NCI-H2081 treated with DMSO at 0.1 percent for 48 hours (cell line): ENCODE results near the gene COX17.

Source experiments
- DNase-seq: peaks from one replicate; lab custom pipeline; 2025; lab: John Stamatoyannopoulos, UW

The COX17 gene

DNA sequence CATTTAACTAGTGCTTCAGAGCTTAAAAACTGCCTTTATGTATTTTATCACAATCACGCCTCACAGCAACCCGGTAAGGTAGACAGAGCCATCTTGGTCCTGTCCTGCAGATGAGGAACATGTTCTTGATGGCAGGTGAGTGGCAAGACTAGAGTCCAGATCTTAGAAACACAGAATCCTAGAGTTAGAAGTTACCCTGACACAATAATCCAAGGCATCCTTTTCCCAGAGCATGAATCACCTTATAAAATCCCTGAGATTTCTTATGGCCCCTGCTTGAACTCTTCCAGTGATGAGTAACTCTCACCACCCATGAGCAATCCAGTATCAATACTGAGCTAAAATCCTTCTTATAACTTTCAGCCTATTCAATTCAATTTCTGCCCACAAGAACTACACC lies 33.7 kb downstream of the COX17 start:
- no peak for DNase-seq

DNA sequence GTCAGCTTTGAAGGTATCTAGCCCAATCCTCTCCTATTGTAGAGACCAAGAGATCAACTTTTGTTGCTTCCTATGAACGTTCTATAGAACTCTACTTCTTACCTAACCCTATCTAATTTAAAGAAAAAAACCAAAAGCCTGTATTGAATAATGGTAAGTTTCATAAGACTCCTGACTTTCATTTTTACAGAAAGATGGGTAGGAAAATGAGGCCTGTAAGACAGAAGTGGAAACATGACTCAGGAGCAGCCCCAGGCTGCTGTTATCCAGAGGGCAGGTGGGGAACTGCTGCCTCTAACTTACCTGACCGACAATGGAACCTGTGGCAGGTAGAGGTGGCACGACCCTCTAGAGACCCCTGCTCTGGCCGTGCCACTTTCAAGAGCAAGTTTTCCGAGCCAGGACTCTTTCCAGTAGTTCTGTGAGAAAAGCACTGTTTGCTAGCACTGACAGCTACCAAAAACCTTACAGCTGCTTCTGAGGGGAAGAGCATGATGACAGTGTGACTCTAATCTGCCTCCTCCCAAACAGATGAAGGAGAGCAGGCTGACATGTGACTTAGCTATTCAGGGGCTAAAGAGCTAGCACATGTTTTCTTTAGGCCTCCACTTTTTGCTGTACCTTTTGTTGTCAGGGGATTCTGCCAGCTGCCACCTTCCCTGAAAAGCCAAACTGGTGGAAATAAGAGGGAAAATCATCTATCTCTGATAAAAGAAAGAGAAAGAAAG lies 34.3 kb downstream of the COX17 start:
- DNase-seq, result no peak

- DNase-seq, result no peak
Observed at GRCh38 chr3:119641416-119641815, 35.8 kb downstream of the COX17 start.

DNA sequence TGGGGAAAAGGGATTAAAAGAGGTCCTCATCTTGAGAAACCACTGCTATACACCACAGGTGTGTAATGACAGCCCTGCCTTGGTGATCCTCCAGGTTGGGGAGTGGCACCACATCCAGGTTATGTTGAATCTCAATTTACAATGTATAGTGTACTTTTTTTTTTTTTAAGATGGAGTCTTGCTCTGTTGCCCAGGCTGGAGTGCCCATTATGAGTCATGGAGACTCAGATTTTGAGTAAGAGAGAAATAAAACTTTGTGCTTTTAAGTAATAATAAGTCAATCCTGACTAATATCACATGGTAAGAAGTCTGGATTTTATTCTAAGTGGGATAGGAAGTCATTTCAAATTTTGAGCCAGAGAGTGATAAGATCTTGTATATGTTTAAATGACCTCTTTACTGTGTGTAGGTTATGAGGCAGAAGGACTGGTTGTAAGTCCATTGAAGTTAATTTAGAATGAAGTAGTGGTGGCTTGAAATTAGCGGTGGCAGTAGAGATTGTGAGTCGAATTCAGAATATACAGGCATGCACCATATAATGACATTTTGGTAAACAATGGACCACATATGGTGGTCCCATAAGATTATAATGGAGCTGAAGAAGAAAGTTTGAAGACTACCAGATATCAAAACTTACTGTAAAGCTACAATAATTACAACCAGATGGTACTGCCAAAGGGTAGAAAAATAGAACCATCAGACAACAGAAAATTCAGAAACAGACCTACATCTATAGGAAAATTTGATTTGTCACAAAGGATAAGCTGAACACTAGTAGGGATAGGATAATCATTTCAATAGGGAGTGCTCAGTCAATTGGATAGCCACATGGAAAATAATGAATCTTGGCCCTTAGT lies 37.5 kb downstream of the COX17 start:
- DNase-seq, result no peak

DNA sequence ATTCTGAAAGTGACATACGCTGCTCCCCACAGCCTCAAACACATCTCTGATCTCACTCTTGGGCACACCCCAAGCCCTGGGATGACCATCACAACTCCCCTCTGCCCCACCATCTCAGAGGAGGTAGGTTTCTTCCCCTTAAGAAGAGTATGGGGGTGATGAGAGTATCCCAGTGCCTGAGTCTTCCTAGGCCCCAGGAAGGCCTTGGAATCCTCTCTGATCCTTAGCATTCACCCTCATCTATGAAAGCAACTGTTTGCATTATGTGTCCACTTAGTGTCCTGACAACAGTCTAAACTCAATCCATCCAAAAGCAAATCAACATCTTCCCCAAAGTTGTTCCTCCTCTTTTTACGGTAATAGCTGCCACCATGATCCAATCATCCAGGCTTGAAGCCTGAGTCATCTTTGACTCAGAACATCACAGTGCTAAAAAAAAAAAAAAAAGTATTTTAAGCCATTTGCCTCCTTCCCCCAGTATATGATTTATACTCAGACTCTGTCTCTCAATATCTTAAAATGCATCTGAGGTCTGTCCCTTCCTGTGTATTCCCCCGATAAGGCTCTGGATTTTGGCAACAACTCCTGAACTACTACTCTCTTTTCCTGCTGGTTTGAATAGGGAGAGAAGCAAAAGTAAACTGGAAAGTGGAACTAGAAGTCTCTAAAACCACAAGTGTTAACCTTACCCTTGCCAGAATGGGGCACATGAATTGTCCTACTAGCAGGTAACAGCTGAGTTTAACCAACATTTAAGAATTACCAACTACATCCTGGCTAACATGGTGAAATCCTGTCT lies 39.3 kb downstream of the COX17 start:
- no peak for DNase-seq

DNA sequence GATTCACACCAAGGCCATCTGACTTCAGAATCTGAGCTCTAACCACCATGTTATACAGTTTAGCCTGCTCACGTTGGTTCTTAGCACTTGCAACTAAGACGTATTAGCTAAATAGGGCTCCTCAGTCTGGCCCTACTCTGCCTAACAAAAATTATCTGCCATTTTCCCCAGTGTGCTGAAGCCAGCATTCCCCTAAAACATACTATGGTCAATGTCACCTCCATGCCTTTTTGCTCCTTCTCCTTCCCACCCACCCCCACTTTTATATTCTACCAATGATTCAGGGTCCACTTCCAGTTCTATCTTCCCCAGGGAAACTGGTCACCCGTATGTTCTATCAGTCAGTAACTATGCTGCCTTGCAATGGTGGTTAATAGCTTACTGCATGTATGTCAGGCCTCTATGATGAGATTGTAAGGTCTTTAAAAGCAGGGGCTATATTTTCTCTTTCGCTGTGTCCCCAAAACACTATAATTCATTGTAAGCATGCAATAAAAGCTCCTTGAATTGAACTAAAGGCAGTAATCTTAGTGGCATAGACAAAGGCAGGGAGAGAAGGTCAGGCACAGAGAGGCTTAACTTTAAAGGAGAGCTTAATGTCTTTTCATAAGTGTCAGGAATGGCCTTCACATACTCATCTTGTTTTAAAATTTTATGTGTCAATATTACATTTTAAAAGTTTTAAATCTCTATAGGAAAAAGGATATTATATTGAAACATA lies 40.2 kb downstream of the COX17 start:
- DNase-seq, result no peak

GRCh38 chr3:119636249-119636648 lies 41.0 kb downstream of the COX17 start:
- DNase-seq, result no peak

DNA sequence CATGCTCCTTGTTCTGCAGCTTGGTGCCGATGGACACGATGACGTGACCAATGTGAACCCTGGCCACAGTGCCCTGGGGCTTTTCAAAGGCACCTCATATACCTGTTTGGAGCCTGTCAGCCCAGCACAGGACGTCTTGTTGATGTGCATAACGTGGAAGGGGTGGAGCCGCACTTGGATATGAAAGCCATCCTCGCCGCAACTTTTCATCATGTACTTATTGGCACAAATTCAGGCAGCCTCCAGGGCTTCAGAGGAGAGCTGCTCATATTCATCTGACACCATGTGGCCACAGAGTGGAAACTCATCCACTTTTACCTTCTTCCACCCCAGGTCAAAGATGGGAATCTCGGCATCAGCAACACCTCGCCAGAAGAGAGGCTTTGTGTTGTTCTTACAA lies 41.5 kb downstream of the COX17 start:
- no peak for DNase-seq

DNA sequence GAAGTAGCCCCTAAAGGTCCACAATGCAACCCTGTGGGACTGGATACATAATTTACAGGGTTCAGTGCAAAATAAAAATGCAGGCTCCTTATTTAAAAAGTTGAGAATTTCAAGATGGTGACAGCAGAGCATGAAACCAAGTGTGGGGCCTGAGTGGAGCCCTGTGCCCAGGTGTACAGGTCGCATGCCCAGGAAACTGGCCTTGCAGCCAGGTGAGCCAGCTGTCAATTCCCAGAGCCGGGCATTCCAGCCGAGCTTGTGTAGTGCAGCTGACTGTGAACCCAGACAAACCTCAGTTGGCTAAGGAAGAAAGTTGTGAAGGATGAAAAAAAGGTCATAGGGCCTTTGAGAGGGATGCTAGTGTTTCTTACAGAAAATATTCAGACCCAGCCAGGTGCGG lies 44.4 kb downstream of the COX17 start:
- no peak for DNase-seq

DNA sequence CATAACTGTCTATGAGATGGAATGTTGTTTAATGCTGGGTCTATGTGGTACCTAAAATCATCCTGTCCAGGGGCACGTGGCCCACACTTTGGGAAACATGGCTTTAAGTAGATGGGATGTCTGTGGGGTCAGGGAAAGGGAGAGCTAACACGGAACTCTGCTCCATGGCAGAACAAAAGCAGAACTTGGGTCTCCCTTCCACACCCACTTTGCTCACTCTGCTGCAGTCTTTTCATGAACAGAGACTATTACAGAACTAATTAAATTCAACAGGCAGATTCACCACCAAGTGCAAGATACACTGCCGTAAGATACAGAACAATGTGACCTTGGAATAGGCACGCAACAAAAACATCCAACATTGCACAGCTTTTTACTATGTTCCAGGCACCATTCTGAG lies 45.0 kb downstream of the COX17 start:
- no peak for DNase-seq

DNA sequence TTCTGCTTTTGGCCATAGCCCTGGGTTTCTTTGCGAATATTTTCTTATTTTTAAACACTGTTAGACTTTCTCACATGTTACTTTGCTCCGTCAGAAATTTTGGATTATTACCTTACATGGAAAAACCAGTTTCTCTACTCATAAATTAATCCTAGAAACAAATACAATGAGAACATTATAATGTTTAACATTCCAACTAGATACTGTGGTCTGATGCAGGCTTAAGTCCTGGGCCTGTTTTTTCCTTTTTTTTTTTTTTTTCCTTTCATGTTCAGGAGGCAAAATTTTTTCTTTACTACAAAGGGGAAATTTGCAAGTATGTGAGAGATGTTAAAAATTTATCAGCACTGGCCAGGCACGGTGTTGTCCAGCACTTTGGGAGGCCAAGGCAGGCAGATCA lies 45.7 kb downstream of the COX17 start:
- no peak for DNase-seq

GRCh38 chr3:119630880-119631329 lies 46.3 kb downstream of the COX17 start:
- DNase-seq, result no peak

DNA sequence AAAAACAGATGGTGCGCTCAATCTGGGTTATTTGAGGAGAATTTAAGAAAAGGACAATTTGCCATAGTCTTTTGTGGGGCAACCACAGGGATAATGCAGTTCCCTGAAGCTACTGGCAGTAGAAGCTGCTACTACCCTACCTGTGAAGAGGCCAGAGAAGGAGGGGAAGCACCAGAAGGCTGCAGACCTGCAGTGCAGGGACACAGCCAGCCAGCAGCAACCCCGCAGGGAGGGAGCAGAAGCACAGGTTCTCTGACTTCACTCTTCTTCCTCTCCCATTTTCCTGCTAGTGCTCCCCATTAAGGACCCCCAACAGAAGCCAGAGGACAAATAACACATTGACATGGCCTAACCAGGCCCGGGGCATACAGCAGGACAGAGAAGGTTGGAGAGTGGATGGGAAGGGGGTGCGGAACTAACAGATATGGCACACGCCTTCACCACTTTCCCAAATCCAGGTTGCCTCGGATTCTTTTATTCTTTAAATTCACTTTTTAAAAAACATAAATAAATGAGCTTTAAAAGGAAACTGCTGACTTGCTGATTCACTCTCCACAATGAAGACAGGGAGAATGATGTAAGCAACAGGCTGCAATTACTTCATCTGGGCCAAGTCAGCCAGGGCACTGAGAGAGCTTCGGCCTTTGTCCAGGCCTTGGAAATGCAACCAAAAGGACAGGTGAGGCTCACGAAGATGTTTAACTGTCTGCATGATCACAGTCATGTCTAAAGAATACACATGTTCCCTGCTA lies 46.9 kb downstream of the COX17 start:
- no peak for DNase-seq

DNA sequence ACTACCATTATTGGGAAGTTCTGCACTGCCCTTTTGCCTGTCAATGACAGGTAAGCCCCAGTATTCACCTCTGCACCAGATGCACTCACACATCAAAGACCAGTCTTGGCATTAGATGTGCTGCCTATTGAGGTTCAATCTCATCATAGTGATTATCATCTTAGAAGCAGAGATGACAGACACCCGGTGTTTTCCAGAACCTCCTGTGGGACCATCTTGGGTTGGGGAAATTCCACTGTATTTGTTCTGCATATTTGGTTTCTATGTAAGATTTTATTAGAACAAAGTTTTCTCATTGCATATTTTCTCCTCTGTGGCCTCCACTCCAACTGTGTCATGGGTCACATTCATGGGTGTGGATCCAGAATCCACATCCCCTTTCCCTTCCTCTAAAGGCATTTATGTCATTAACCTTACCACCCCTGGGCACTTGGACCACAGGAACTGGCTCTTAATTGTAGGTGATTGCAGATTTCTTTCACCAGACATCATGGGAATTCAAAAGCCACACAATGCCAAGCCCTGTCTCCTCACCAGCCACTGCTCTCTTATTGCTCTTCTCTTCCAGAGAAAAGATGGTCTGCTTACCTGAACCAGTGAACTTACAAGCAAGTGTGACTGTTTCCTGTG lies 48.3 kb downstream of the COX17 start:
- no peak for DNase-seq

DNA sequence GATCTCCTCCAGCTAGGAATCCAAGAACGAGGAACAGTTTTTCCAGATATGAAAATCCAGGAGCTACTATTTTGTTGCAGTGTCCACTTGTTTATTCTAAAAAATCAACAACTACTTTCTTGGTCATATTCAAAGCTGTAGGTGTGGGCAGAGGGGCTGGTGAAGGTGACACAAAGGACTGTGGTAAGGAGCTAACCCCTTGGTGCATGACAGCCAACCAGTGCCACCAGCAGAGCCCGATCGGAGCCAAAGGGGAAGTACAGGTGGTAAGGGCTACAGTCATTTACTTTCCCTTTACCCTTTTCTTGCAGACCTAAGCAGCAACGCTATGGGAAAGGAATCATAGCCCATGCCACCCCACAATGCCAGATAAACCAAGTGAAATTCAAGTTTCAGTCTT lies 48.8 kb downstream of the COX17 start:
- DNase-seq, result no peak

DNA sequence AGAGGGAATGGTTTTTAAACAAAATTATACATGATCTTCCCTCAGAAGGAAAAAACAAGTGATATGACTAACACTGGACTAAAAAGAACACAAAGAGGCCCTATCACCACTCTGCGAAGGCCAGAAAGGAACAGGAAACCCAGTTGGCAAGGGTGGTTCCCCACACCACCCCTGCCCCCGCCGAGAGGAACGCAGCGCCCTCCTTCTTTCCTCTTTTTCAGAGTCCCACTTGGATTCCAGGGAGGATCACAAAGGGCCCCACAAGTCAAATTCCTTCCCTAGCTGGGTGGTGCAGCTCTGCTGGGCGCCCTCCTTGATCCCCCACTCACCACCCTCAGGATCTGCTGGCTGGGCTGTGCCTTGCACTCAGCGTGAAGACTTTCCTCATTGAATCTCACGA lies 49.7 kb downstream of the COX17 start:
- no peak for DNase-seq

DNA sequence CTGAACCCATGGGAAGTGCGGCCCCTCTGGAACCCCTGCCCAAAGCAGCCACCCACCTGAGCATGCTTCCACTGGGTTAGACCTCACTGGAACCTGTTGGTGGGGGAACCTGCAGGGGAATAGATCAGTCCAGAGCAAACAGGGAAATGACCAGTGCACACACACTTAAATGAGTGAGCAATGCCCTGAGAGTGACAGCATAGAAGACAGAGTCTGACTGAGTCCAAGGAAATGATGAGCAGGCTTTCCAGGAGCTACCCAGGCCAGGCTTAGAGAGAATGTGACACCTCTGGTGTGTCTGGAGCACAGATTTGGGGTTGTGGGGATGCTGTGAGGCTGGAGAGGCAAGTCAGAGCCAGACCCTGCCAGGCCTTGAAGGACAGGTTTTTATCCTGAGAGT lies 51.0 kb downstream of the COX17 start:
- DNase-seq, result no peak

- DNase-seq, result no peak
Observed at GRCh38 chr3:119625451-119626153, 51.6 kb downstream of the COX17 start.

DNA sequence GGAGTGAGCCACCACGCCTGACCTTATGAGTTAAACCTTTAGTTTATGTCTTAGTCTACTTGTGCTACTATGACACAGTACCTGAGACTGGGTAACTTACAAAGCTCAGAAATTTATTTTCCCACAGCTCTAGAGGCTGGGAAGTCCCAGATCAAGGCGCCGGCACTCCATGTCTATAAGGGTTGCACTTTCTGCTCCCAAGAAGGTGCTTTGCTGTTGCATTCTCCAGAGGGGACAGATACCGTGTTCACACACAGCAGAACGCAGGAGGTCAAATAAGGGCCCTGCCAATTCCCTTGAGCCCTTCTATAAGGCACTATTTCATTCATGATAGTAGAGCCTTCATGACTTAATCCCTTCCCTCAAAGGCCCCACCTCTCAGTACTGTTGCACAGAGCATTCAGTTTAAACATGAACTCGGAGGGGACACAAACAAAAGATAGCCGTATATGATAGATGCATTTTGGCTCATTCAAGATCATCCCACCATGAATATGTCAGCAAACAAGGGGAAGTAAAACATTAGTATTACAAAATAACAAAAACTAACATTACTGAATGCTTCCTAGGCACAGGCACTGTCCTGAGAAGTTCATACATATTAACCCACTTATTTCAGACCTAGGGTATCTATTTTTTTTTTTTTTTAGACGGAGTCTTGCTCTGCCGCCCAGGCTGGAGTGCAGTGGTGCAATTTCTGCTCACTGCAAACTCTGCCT lies 53.0 kb downstream of the COX17 start:
- no peak for DNase-seq
